Superior temporal gyrus (tissue), 1 donor: Measurements from ENCODE around the gene OR6Q1.
A peak's percentile ranks its signal among the peaks of the same experiment; 100 is the strongest.

Source experiments
- DNase-seq: peaks from one replicate; pipeline ENCODE4 v3.0.0-alpha.2; 2016; ENCODE audit errors: extremely low spot score

Gene OR6Q1

DNA sequence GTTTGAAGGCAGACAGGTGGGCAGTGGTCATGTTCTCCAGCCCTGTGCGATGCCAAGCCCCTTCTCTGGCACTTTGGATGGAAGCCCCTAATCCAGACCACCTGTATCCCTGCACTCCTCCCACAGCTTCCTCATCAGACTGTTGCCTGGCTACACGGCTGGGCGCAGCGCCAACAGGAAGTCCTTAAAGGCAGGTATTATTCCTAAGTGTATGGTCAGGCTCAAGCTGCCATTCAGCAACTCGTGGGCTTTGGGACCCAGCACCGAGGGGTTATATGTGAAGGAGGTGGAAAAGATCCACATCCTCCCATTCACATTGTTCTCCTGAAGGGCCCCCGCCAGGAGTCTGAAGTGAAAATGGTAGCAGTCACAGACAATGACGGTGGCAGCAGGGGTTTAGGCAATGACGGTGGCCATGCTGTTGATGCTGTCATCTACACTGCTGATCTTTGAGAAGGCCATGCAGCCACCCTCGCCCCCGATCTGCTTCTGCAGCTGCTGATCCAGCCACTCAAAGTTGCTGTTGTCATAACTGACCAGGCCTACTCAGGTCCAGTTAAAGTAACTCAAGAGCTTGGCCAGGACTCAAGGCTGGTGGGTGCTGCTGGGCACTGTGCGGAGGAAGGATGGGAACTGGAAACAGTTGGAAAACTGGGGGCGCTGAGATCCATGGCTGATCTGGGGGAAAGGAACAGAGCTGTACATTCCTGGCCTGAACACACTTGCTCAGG is 27.7 kb downstream of the OR6Q1 start:
- no peak for DNase-seq

- no peak for DNase-seq
Measured at GRCh38 chr11:58059007-58059350, 28.2 kb downstream of the OR6Q1 start.

GRCh38 chr11:58060535-58060934 is 29.8 kb downstream of the OR6Q1 start:
- DNase-seq = no peak

GRCh38 chr11:58060939-58061672 is 30.4 kb downstream of the OR6Q1 start:
- DNase-seq = no peak

DNA sequence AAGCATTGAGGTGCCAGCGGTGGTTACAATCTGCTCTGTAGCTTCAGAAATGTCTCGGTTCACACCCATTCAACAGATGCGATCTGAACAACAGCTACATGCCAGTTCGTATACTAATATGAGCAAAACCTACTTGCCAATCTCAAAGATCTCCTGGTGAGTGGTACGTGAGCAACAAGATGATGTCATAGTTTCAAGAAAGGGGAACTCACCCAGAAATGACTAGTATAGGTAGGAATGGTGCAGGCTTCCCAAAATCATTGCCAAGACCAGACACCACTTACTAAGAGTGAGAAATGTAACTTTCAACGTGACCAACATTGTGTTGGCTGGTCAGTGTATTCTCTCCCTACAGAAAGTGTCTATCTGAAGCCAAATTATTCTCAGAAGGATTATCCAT is 31.1 kb downstream of the OR6Q1 start:
- DNase-seq = peak; percentile 27

DNA sequence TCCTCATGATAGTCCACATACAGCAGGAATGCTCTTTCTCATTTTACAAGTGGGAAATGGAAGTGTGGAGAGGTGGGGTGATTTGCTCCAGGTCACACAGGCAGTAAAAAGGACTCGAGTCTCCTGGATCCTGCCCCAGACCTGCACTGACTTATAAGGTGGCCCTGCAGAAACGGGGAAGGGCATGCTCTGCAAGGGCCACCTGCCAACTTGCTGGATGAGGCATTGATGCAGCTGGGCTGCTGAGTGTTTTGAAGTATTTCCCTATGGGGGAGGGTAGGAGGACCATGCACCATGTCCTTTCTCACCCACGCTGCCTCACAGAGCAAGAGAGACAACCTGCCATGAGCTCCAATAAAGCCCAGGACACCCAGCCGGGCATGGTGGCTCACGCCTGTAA is 36.9 kb downstream of the OR6Q1 start:
- no peak for DNase-seq

DNA sequence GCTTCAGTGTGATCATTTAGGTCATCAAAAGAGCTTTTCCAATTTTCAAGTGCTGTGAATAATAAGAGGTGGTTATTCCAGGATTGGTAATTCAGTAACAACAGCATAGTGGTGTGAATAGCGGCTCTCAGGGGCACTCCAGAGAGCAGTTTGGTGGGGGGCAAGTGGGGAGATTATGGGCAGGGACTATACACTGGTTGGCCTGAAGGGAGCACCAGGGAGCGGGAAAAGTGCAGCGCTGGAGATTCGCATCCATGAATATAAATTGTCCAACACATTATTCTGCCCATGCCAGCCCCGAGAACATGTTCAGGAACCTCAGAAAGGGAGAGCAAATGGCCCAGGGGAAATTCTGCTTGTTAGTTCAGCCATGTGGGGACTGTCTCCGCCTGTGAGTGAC is 37.9 kb downstream of the OR6Q1 start:
- no peak for DNase-seq

- no peak for DNase-seq
Measured at GRCh38 chr11:58070585-58070984, 39.8 kb downstream of the OR6Q1 start.

GRCh38 chr11:58075781-58076180 is 45.0 kb downstream of the OR6Q1 start:
- no peak for DNase-seq
